NB4 (cell line): ENCODE data around the gene CTNND2.

Source experiments
- CTCF ChIP-seq: IDR thresholded peaks from one replicate; pipeline ENCODE4 v1.5.1; 2012; ENCODE audit warnings: low read depth, low read length
- MAX ChIP-seq: IDR thresholded peaks from 2 replicates; pipeline ENCODE4 v1.6.1; 2011; ENCODE audit warnings: low read depth, low read length
- MYC ChIP-seq: IDR thresholded peaks from 2 replicates; pipeline ENCODE4 v1.6.1; 2011; ENCODE audit warnings: low read depth, low read length
- POLR2A ChIP-seq: IDR thresholded peaks from 2 replicates; pipeline ENCODE4 v1.6.1; 2011; ENCODE audit warnings: mild to moderate bottlenecking; ENCODE audit not compliant: insufficient read length; ENCODE audit errors: extremely low read depth

GRCh38 chr5:11455505-11455904, 448.7 kb downstream of the CTNND2 start:
- no peak for TF ChIP-seq POLR2A
- TF ChIP-seq MYC, result no peak
- TF ChIP-seq CTCF, result no peak
- no peak for TF ChIP-seq MAX
